Activated CD8-positive, alpha-beta T cell treated with anti-CD3 and anti-CD28 coated beads, Interleukin-2, amount 10 ng/mL, durations not matched to agents 7 days and 5 days (primary cell): ENCODE results near the gene MERTK. TPM values are rescaled to one million over a fixed set of nuclear protein-coding genes. Genes with fewer than 3 reads are reported as not detected.

Source experiments
- ATAC-seq: fragments of 150-1000 bp; cut with Tn5 transposase; one replicate; pipeline ENCODE4 v1.10.0; 2021; ENCODE audit warnings: moderate library complexity
- CTCF ChIA-PET: fragments of 350-600 bp; sonication (Branson Sonifier 250); formaldehyde crosslinking; loops from one replicate; lab custom pipeline; 2021; ENCODE audit warnings: antibody characterized with exemption; lab: Charles Lee
- POLR2A ChIA-PET: fragments of 350-600 bp; sonication (Branson Sonifier 250); formaldehyde crosslinking; loops from one replicate; lab custom pipeline; 2021; ENCODE audit warnings: antibody characterized with exemption; lab: Charles Lee
- DNase-seq: peaks from one replicate; pipeline ENCODE4 v3.0.0-alpha.2; 2020
- H3K27ac Mint-ChIP-seq: one replicate; pipeline ENCODE4 v1.8.0; 2021; ENCODE audit warnings: mild to moderate bottlenecking, mixed read lengths
- H3K27me3 Mint-ChIP-seq: one replicate; pipeline ENCODE4 v1.8.0; 2021; ENCODE audit warnings: low read depth, mixed read lengths
- H3K36me3 Mint-ChIP-seq: one replicate; pipeline ENCODE4 v1.8.0; 2021; ENCODE audit warnings: low read depth, mixed read lengths
- H3K4me1 Mint-ChIP-seq: one replicate; pipeline ENCODE4 v1.8.0; 2021; ENCODE audit warnings: low read depth, mixed read lengths
- H3K4me3 Mint-ChIP-seq: one replicate; pipeline ENCODE4 v1.8.0; 2021; ENCODE audit warnings: mild to moderate bottlenecking, mixed read lengths
- H3K9me3 Mint-ChIP-seq: one replicate; pipeline ENCODE4 v1.8.0; 2022; ENCODE audit warnings: mixed read lengths; ENCODE audit not compliant: insufficient read depth
- total RNA-seq, 2 experiments: library from RNA; stranded (reverse); gene quantifications; one replicate each; pipeline ENCODE4 v1.2.3, GENCODE V29; 2021

MERTK gene
- total RNA-seq, 2 experiments from 2014 or later: 0.10 to 0.21 TPM

GRCh38 chr2:112004253-112004645 is 105.8 kb downstream of the MERTK start:
- Mint-ChIP-seq H3K27ac (no peak overlapping the region), H3K27me3 (peaks cover 16% of the 10 kb centered on the region), H3K9me3 (no peaks in the 10 kb centered on the region), H3K36me3 (no peaks in the 10 kb centered on the region), H3K4me1 (peaks cover 12% of the 10 kb centered on the region), H3K4me3 (no peak overlapping the region)
- no peak for DNase-seq
- ChIA-PET CTCF (interaction anchor here (1.4 kb wide), 1 partner anchor 39 kb away, joined by 3 read pairs; no protein-coding TSS in a partner anchor), POLR2A (no interaction called here)
- no peak for ATAC-seq

- CTCF ChIA-PET: interaction anchor here (0.6 to 1.4 kb wide), 2 partner anchors 40 to 62 kb away, joined by 3 to 4 read pairs; no protein-coding TSS in a partner anchor
These were observed 107.1 kb downstream of the MERTK start for GRCh38 chr2:112005406-112006075.

GRCh38 chr2:112006076-112006410 is 107.6 kb downstream of the MERTK start:
- no peak for DNase-seq
- peaks cover 11% of the 10 kb centered on the region for H3K27me3 Mint-ChIP-seq
- H3K36me3 Mint-ChIP-seq: no peaks in the 10 kb centered on the region
- H3K9me3 Mint-ChIP-seq: no peaks in the 10 kb centered on the region
- H3K4me3 Mint-ChIP-seq: no peak overlapping the region
- peaks cover 9% of the 10 kb centered on the region for H3K4me1 Mint-ChIP-seq
- ChIA-PET POLR2A (no interaction called here), CTCF (interaction anchor here (0.6 kb wide), 2 partner anchors 14 to 62 kb away, joined by 3 to 4 read pairs; no protein-coding TSS in a partner anchor)
- ATAC-seq: no peak
- no peak overlapping the region for H3K27ac Mint-ChIP-seq

More at GRCh38 chr2:112005406-112006075, 107.1 kb downstream of the MERTK start:
- Mint-ChIP-seq H3K4me3 (no peak overlapping the region), H3K27me3 (peaks cover 11% of the 10 kb centered on the region), H3K36me3 (no peaks in the 10 kb centered on the region), H3K4me1 (peaks cover 12% of the 10 kb centered on the region), H3K27ac (no peak overlapping the region), H3K9me3 (no peaks in the 10 kb centered on the region)
- DNase-seq (no peak), ATAC-seq (no peak)
- POLR2A ChIA-PET: no interaction called here

- Mint-ChIP-seq H3K27ac (no peak overlapping the region), H3K9me3 (no peaks in the 10 kb centered on the region), H3K4me3 (no peak overlapping the region), H3K27me3 (peaks cover 9% of the 10 kb centered on the region), H3K4me1 (peaks cover 3% of the 10 kb centered on the region), H3K36me3 (no peaks in the 10 kb centered on the region)
- ChIA-PET CTCF (no interaction called here), POLR2A (no interaction called here)
- DNase-seq: no peak
- no peak for ATAC-seq
These were observed 109.1 kb downstream of the MERTK start for GRCh38 chr2:112007493-112007892.

GRCh38 chr2:112008910-112009485 is 110.6 kb downstream of the MERTK start:
- ChIA-PET POLR2A (no interaction called here), CTCF (no interaction called here)
- no peaks in the 10 kb centered on the region for H3K36me3 Mint-ChIP-seq
- H3K27ac Mint-ChIP-seq: no peak overlapping the region
- DNase-seq: no peak
- peaks cover 9% of the 10 kb centered on the region for H3K27me3 Mint-ChIP-seq
- peaks cover 3% of the 10 kb centered on the region for H3K4me1 Mint-ChIP-seq
- no peaks in the 10 kb centered on the region for H3K9me3 Mint-ChIP-seq
- no peak overlapping the region for H3K4me3 Mint-ChIP-seq
- ATAC-seq: no peak

- POLR2A ChIA-PET: no interaction called here
- no peak for ATAC-seq
- Mint-ChIP-seq H3K4me3 (no peak overlapping the region), H3K36me3 (no peaks in the 10 kb centered on the region), H3K27me3 (peaks cover 9% of the 10 kb centered on the region), H3K9me3 (no peaks in the 10 kb centered on the region), H3K27ac (no peak overlapping the region), H3K4me1 (no peaks in the 10 kb centered on the region)
- no peak for DNase-seq
- CTCF ChIA-PET: no interaction called here
These were observed 112.3 kb downstream of the MERTK start for GRCh38 chr2:112010751-112011150.

- Mint-ChIP-seq H3K27ac (no peak overlapping the region), H3K4me3 (no peak overlapping the region), H3K36me3 (no peaks in the 10 kb centered on the region), H3K9me3 (no peaks in the 10 kb centered on the region), H3K4me1 (no peaks in the 10 kb centered on the region), H3K27me3 (peaks cover 14% of the 10 kb centered on the region)
- ATAC-seq (no peak), DNase-seq (no peak)
- ChIA-PET CTCF (no interaction called here), POLR2A (no interaction called here)
These were observed 114.1 kb downstream of the MERTK start for GRCh38 chr2:112012556-112012955.

GRCh38 chr2:112018846-112019245 is 120.4 kb downstream of the MERTK start:
- H3K36me3 Mint-ChIP-seq: no peaks in the 10 kb centered on the region
- POLR2A ChIA-PET: no interaction called here
- no peaks in the 10 kb centered on the region for H3K4me1 Mint-ChIP-seq
- no peaks in the 10 kb centered on the region for H3K9me3 Mint-ChIP-seq
- ATAC-seq (no peak), DNase-seq (no peak)
- CTCF ChIA-PET: no interaction called here
- no peak overlapping the region for H3K4me3 Mint-ChIP-seq
- H3K27ac Mint-ChIP-seq: no peak overlapping the region
- peaks cover 24% of the 10 kb centered on the region for H3K27me3 Mint-ChIP-seq

- Mint-ChIP-seq H3K4me1 (no peaks in the 10 kb centered on the region), H3K36me3 (no peaks in the 10 kb centered on the region), H3K27me3 (peaks cover 24% of the 10 kb centered on the region), H3K4me3 (no peak overlapping the region), H3K27ac (no peak overlapping the region), H3K9me3 (no peaks in the 10 kb centered on the region)
- DNase-seq (no peak), ATAC-seq (no peak)
- CTCF ChIA-PET: interaction anchor here (0.7 kb wide), 1 partner anchor 13 kb away, joined by 3 read pairs; no protein-coding TSS in a partner anchor
- POLR2A ChIA-PET: no interaction called here
These were observed 121.2 kb downstream of the MERTK start for GRCh38 chr2:112019569-112019982.

- DNase-seq: no peak
- no peak overlapping the region for H3K4me3 Mint-ChIP-seq
- H3K4me1 Mint-ChIP-seq: no peaks in the 10 kb centered on the region
- no peaks in the 10 kb centered on the region for H3K9me3 Mint-ChIP-seq
- no peak for ATAC-seq
- peaks cover 24% of the 10 kb centered on the region for H3K27me3 Mint-ChIP-seq
- ChIA-PET CTCF (no interaction called here), POLR2A (no interaction called here)
- H3K27ac Mint-ChIP-seq: no peak overlapping the region
- no peaks in the 10 kb centered on the region for H3K36me3 Mint-ChIP-seq
These were observed 122.2 kb downstream of the MERTK start for GRCh38 chr2:112020561-112020960.

- ATAC-seq (no peak), DNase-seq (no peak)
- H3K9me3 Mint-ChIP-seq: no peaks in the 10 kb centered on the region
- H3K27ac Mint-ChIP-seq: no peak overlapping the region
- CTCF ChIA-PET: no interaction called here
- no peak overlapping the region for H3K4me3 Mint-ChIP-seq
- peaks cover 24% of the 10 kb centered on the region for H3K27me3 Mint-ChIP-seq
- POLR2A ChIA-PET: no interaction called here
- H3K4me1 Mint-ChIP-seq: no peaks in the 10 kb centered on the region
- H3K36me3 Mint-ChIP-seq: no peaks in the 10 kb centered on the region
These were observed 122.9 kb downstream of the MERTK start for GRCh38 chr2:112021290-112021689.

GRCh38 chr2:112021781-112022231 is 123.4 kb downstream of the MERTK start:
- POLR2A ChIA-PET: no interaction called here
- no peak for ATAC-seq
- Mint-ChIP-seq H3K27me3 (peaks cover 19% of the 10 kb centered on the region), H3K9me3 (no peaks in the 10 kb centered on the region), H3K4me3 (no peak overlapping the region), H3K36me3 (no peaks in the 10 kb centered on the region), H3K27ac (no peak overlapping the region), H3K4me1 (no peaks in the 10 kb centered on the region)
- no peak for DNase-seq
- CTCF ChIA-PET: no interaction called here
